ENCODE data around the gene LRRC32. TPM values are rescaled to one million over a fixed set of nuclear protein-coding genes. Genes with fewer than 3 reads are reported as not detected.
A peak's percentile ranks its signal among the peaks of the same experiment; 100 is the strongest.

The LRRC32 gene
- total and polyA plus RNA-seq, 12 donors, result 20.9 to 389 (median 92.6) TPM

DNA sequence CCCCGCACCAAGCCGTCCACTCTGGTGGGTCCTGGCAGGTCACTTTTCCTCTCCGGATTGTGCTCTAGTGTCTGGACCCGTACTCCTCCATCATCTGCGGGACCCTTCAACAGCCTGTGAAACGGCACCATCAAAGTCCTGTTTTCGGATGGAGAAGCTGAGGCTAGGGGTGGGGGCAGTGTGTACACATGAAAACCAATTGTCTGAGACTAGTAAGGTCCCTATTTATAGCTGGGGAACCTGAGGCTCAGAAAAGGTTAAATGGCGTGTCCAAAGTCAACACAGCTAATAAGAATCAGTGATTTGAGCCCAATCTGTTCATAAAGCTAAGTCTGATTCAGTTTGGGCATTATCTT lies 668 bp upstream of the LRRC32 start:
- intact Hi-C loops (cut with DNase I), result no loop called here
- peaks cover 0 to 45% of the 10 kb centered on the region in 2 donors for H3K4me1 ChIP-seq (replicated peaks in 1 of 2)
- no peaks in the 10 kb centered on the region for H3K36me3 ChIP-seq (replicated peaks in 1 of 2)
- no peaks in the 10 kb centered on the region for H3K9me3 ChIP-seq (replicated peaks in 1 of 3)
- no peak for DNase-seq
- peaks cover 4% of the 10 kb centered on the region for H3K27me3 ChIP-seq
- H3K4me3 ChIP-seq, result peak overlapping the region in 1 of 4 donors; percentile 56
- TF ChIP-seq, protein P1, sequence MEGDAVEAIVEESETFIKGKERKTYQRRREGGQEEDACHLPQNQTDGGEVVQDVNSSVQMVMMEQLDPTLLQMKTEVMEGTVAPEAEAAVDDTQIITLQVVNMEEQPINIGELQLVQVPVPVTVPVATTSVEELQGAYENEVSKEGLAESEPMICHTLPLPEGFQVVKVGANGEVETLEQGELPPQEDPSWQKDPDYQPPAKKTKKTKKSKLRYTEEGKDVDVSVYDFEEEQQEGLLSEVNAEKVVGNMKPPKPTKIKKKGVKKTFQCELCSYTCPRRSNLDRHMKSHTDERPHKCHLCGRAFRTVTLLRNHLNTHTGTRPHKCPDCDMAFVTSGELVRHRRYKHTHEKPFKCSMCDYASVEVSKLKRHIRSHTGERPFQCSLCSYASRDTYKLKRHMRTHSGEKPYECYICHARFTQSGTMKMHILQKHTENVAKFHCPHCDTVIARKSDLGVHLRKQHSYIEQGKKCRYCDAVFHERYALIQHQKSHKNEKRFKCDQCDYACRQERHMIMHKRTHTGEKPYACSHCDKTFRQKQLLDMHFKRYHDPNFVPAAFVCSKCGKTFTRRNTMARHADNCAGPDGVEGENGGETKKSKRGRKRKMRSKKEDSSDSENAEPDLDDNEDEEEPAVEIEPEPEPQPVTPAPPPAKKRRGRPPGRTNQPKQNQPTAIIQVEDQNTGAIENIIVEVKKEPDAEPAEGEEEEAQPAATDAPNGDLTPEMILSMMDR (IDR thresholded peaks at IDR 0.05), result no peak
- no peak for TF ChIP-seq POLR2A (IDR thresholded peaks at IDR 0.05)
- 37 to 70% (median 48%) methylated on average over 8 of the region's 8 CpGs for WGBS, 4 donors
- peak overlapping the region in 2 of 5 donors; percentile 76 to 90 for H3K27ac ChIP-seq

DNA sequence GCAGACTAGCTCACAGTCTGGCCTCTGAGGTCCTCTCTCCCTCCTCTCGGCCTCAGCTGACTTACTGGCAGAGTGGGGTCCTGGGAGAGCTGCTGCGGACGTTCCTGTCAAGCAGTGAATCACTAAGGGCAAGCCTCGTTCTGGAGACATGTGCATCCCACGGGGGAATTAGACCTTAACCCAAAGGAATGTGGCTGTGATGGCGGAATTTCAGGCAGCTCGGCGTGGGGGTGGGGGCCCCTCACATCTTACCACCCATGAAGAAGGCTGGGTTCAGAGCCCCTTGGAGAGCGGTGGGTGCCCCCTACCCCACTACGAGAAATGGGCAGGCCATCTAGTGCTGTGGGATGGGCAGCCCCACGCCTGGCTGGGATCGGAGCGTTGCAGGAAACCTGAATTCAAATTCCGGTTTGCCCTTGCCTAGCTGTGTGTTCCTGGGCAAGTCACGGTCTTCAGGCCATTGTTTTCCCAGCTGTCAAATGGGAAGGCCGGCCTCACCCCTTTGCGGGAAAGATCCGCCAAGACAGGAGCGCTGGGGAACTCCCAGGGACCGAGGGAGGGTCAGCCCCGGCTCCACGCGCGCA lies 554 bp downstream of the LRRC32 start:
- Histone ChIP-seq H3K27ac (peak overlapping the region in 4 of 5 donors; percentile 45 to 90 (median 71)), H3K27me3 (peaks cover 4% of the 10 kb centered on the region), H3K4me1 (replicated peaks in 1 of 2) (peaks cover 0 to 42% of the 10 kb centered on the region in 2 donors), H3K36me3 (replicated peaks in 1 of 2) (no peaks in the 10 kb centered on the region), H3K9me3 (replicated peaks in 1 of 3) (no peaks in the 10 kb centered on the region), H3K4me3 (peak overlapping the region in 2 of 4 donors; percentile 18 to 56)
- 15 to 26% (median 23%) methylated on average over 11 to 24 of the region's 24 CpGs for WGBS, 4 donors
- intact Hi-C loops (cut with DNase I), result no loop called here
- DNase-seq, result peak in 4 of 7 donors; percentile 43 to 70 (median 50)
- TF ChIP-seq POLR2A (IDR thresholded peaks at IDR 0.05), result no peak
- TF ChIP-seq, protein P1 (IDR thresholded peaks at IDR 0.05), result no peak

DNA sequence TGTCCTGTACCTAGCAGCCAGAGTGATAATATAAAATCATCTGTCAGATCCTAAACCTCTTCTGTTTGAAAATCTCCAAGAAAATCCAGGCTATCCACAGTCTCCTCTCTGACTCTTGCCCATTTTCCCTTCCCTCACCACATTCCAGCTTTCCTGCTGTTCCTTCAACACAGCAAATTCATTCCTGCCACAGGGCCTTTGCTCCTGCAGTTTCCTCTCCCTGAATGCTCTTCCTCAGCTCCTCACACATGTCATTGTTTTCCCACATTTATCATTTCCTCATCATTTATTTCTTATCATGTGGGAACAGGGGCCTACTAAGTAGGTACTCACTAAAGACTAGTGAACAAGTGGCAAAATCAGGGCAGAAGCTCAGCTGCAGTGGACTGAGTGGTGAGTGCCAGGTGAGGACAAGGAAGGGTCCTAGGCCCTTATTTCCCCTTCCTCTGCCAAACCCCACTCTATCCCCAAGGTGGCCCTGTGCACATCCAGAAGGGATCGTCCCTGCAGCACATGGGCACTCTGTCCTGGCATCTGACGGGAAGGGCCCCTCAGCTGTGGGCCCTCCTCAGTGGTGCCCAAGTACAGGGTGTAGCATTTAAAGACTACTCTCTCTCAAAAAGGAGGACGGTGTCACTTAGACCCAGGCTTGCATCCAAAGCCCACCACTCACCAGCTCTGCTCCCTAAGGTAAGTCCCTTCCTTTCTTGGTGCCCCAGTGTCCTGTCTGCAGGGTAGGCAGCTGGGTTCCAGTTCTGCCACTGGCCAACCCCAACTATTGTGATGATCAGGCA lies 2.0 kb downstream of the LRRC32 start:
- TF ChIP-seq, protein P1 (IDR thresholded peaks at IDR 0.05), result no peak
- TF ChIP-seq POLR2A (IDR thresholded peaks at IDR 0.05), result no peak
- peaks cover 0 to 6% of the 10 kb centered on the region in 2 donors for H3K36me3 ChIP-seq (replicated peaks in 1 of 2)
- H3K27ac ChIP-seq, result peak overlapping the region in 2 of 5 donors; percentile 39 to 90
- peaks cover 0 to 31% of the 10 kb centered on the region in 2 donors for H3K4me1 ChIP-seq (replicated peaks in 1 of 2)
- 64 to 100% (median 74%) methylated on average over 1 to 3 of the region's 3 CpGs for WGBS, 4 donors
- H3K4me3 ChIP-seq, result peak overlapping the region in 1 of 4 donors; percentile 56
- H3K27me3 ChIP-seq, result peaks cover 4% of the 10 kb centered on the region
- intact Hi-C loops (cut with DNase I), result no loop called here
- peak in 2 of 7 donors; percentile 4 to 6 for DNase-seq
- H3K9me3 ChIP-seq (replicated peaks in 1 of 3), result no peaks in the 10 kb centered on the region

DNA sequence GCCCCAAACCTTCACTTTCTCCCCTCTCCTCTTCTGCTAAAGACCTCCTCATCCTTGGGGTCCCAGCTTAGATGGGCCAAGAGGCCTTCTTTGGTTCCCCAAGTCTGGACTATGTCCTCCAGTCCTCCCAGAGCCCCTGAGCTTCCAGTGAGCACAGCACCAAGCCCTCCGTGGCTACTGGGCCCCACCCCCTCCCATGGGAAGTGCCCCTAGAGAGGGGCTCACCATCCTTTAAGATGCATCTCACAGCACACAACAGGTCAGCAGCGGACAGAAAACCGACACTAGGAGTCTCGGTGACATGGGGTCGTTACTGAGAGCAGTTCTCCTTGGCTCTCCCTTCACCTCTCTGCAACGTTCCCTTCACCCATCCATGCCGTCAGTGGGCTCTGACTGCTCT lies 2.7 kb downstream of the LRRC32 start:
- peaks cover 0 to 10% of the 10 kb centered on the region in 2 donors for H3K36me3 ChIP-seq (replicated peaks in 1 of 2)
- TF ChIP-seq, protein P1 (IDR thresholded peaks at IDR 0.05), result no peak
- TF ChIP-seq POLR2A (IDR thresholded peaks at IDR 0.05), result no peak
- no peaks in the 10 kb centered on the region for H3K9me3 ChIP-seq (replicated peaks in 1 of 3)
- H3K4me1 ChIP-seq (replicated peaks in 1 of 2), result peaks cover 0 to 24% of the 10 kb centered on the region in 2 donors
- peaks cover 4% of the 10 kb centered on the region for H3K27me3 ChIP-seq
- 62 to 80% (median 71%) methylated on average over 5 to 7 of the region's 7 CpGs for WGBS, 4 donors
- intact Hi-C loops (cut with DNase I), result no loop called here
- peak overlapping the region in 3 of 5 donors; percentile 39 to 90 (median 41) for H3K27ac ChIP-seq
- peak overlapping the region in 2 of 4 donors; percentile 12 to 56 for H3K4me3 ChIP-seq
- DNase-seq, result peak in 2 of 7 donors; percentile 4 to 11

All from adrenal gland (tissue), 12 donors.